ENCODE results near the gene MPL.
A peak's percentile ranks its signal among the peaks of the same experiment; 100 is the strongest.

- TF ChIP-seq CTCF (IDR thresholded peaks at IDR 0.05; ENCODE audit: insufficient read depth, low read depth, low read length) (peak; percentile 24), EZH2 (IDR thresholded peaks at IDR 0.05; ENCODE audit: insufficient read depth, low read length) (no peak)
Observed at GRCh38 chr1:43358121-43358745, 20.6 kb downstream of the MPL start.

Measured in astrocyte (in vitro differentiated cells and primary cell).